ENCODE measurements around the gene SLC28A3.

GRCh38 chr9:84283946-84284345 is 56.6 kb downstream of the SLC28A3 start:
- no peak for TF ChIP-seq TAF1 (IDR thresholded peaks at IDR 0.05; ENCODE audit: borderline replicate concordance, insufficient read depth, low read length)
- TF ChIP-seq REST (IDR thresholded peaks at IDR 0.05; ENCODE audit: insufficient read depth in 1 of 2, low read depth in 2 of 2, low read length in 2 of 2) = no peak

Measured in PFSK-1 (cell line).